ENCODE data around the gene ABHD14A.
"Not testable (repeated sequence)": the region's sequence is repeated elsewhere in the genome, so short reads cannot be mapped to it uniquely, and the experiment has no call there.

Gene ABHD14A

GRCh38 chr3:51974963-51975851, at the start of gene ABHD14A:
ABHD14A (plus strand) TSS chr3:51975064; CDS start chr3:51975136, 72 bp downstream.
- peak in 1 of 2 donors; percentile 46 for DNase-seq (ENCODE audit: low read depth in 2 of 2)

GRCh38 chr3:51927061-51927977, 47.5 kb upstream of the ABHD14A start:
- no peak for DNase-seq (ENCODE audit: low read depth in 2 of 2)

GRCh38 chr3:51928438-51928837, 46.4 kb upstream of the ABHD14A start:
- no peak for DNase-seq (ENCODE audit: low read depth in 2 of 2)

- DNase-seq (ENCODE audit: low read depth in 2 of 2): not testable (repeated sequence)
Observed at GRCh38 chr3:51928981-51929380, 45.9 kb upstream of the ABHD14A start.

GRCh38 chr3:51929420-51930003, 45.4 kb upstream of the ABHD14A start:
- DNase-seq (ENCODE audit: low read depth in 2 of 2): no peak

GRCh38 chr3:51930439-51930838, 44.4 kb upstream of the ABHD14A start:
- DNase-seq (ENCODE audit: low read depth in 2 of 2): no peak

- DNase-seq (ENCODE audit: low read depth in 2 of 2): no peak
Observed at GRCh38 chr3:51931756-51932155, 43.1 kb upstream of the ABHD14A start.

GRCh38 chr3:51932471-51933370, 42.1 kb upstream of the ABHD14A start:
- no peak for DNase-seq (ENCODE audit: low read depth in 2 of 2)

- no peak for DNase-seq (ENCODE audit: low read depth in 2 of 2)
Observed at GRCh38 chr3:51933471-51934138, 41.3 kb upstream of the ABHD14A start.

GRCh38 chr3:51934139-51934850, 40.6 kb upstream of the ABHD14A start:
- no peak for DNase-seq (ENCODE audit: low read depth in 2 of 2)

GRCh38 chr3:51934991-51935885, 39.6 kb upstream of the ABHD14A start:
- no peak for DNase-seq (ENCODE audit: low read depth in 2 of 2)

GRCh38 chr3:51935886-51936755, 38.7 kb upstream of the ABHD14A start:
- DNase-seq (ENCODE audit: low read depth in 2 of 2): no peak

GRCh38 chr3:51937014-51937413, 37.9 kb upstream of the ABHD14A start:
- DNase-seq (ENCODE audit: low read depth in 2 of 2): no peak

GRCh38 chr3:51937611-51938450, 37.0 kb upstream of the ABHD14A start:
- no peak for DNase-seq (ENCODE audit: low read depth in 2 of 2)

- DNase-seq (ENCODE audit: low read depth in 2 of 2): no peak
Observed at GRCh38 chr3:51938780-51939425, 36.0 kb upstream of the ABHD14A start.
